Measurements from ENCODE around the gene SOHLH2.

The SOHLH2 gene

GRCh38 chr13:36214163-36214921 is at the start of gene SOHLH2:
Gene SOHLH2 (minus strand): TSS chr13:36214556. CDS start chr13:36214526, 30 bp downstream.
- TF ChIP-seq CTCF (IDR thresholded peaks at IDR 0.05; ENCODE audit: borderline replicate concordance, extremely low read depth, low read length, poor library complexity, severe bottlenecking) (no peak), EZH2 (IDR thresholded peaks at IDR 0.05; ENCODE audit: borderline replicate concordance, low read depth, low read length, severe bottlenecking) (no peak)
- Histone ChIP-seq H3K9ac (ENCODE audit: low read depth, low read length) (no peak within 1 kb of the TSS), H3K27ac (ENCODE audit: low read length) (no peak within 1 kb of the TSS), H2AFZ (ENCODE audit: low read depth, low read length) (no peak within 1 kb of the TSS), H3K36me3 (ENCODE audit: insufficient read depth, low read length) (no peaks in the 10 kb centered on the region), H3K4me2 (ENCODE audit: insufficient read depth, low read length) (no peak within 1 kb of the TSS), H4K20me1 (ENCODE audit: insufficient read depth, low read length) (no peaks in the 10 kb centered on the region), H3K9me3 (ENCODE audit: insufficient read depth, low read length, severe bottlenecking) (no peaks in the 10 kb centered on the region), H3K79me2 (ENCODE audit: insufficient read depth, low read length) (no peaks in the 10 kb centered on the region), H3K27me3 (ENCODE audit: insufficient read depth, low read length, poor library complexity) (no peaks in the 10 kb centered on the region), H3K4me1 (ENCODE audit: insufficient read depth, low read length) (no peaks in the 10 kb centered on the region), H3K4me3 (ENCODE audit: low read depth in 1 of 2, low read length in 2 of 2) (no peak within 1 kb of the TSS)
- ATAC-seq (ENCODE audit: insufficient read depth, low read depth), result no peak
- DNase-seq, result no peak

GRCh38 chr13:36261976-36262375 is 47.6 kb upstream of the SOHLH2 start:
- no peak for ATAC-seq (ENCODE audit: insufficient read depth, low read depth)
- no peak overlapping the region for H3K9ac ChIP-seq (ENCODE audit: low read depth, low read length)

GRCh38 chr13:36261011-36261410 is 46.7 kb upstream of the SOHLH2 start:
- DNase-seq, result no peak
- Histone ChIP-seq H3K36me3 (ENCODE audit: insufficient read depth, low read length) (no peaks in the 10 kb centered on the region), H3K4me3 (ENCODE audit: low read depth in 1 of 2, low read length in 2 of 2) (no peak overlapping the region), H3K79me2 (ENCODE audit: insufficient read depth, low read length) (no peaks in the 10 kb centered on the region), H2AFZ (ENCODE audit: low read depth, low read length) (no peak overlapping the region), H3K27me3 (ENCODE audit: insufficient read depth, low read length, poor library complexity) (no peaks in the 10 kb centered on the region), H3K4me1 (ENCODE audit: insufficient read depth, low read length) (no peaks in the 10 kb centered on the region), H3K27ac (ENCODE audit: low read length) (no peak overlapping the region), H3K4me2 (ENCODE audit: insufficient read depth, low read length) (no peak overlapping the region), H3K9me3 (ENCODE audit: insufficient read depth, low read length, severe bottlenecking) (no peaks in the 10 kb centered on the region), H3K9ac (ENCODE audit: low read depth, low read length) (no peak overlapping the region), H4K20me1 (ENCODE audit: insufficient read depth, low read length) (no peaks in the 10 kb centered on the region)
- TF ChIP-seq CTCF (IDR thresholded peaks at IDR 0.05; ENCODE audit: borderline replicate concordance, extremely low read depth, low read length, poor library complexity, severe bottlenecking), result no peak
- TF ChIP-seq EZH2 (IDR thresholded peaks at IDR 0.05; ENCODE audit: borderline replicate concordance, low read depth, low read length, severe bottlenecking), result no peak
- ATAC-seq (ENCODE audit: insufficient read depth, low read depth), result no peak

More at GRCh38 chr13:36261976-36262375, 47.6 kb upstream of the SOHLH2 start:
- no peak for DNase-seq
- H3K4me1 ChIP-seq (ENCODE audit: insufficient read depth, low read length), result no peaks in the 10 kb centered on the region
- TF ChIP-seq EZH2 (IDR thresholded peaks at IDR 0.05; ENCODE audit: borderline replicate concordance, low read depth, low read length, severe bottlenecking) (no peak), CTCF (IDR thresholded peaks at IDR 0.05; ENCODE audit: borderline replicate concordance, extremely low read depth, low read length, poor library complexity, severe bottlenecking) (no peak)
- no peaks in the 10 kb centered on the region for H4K20me1 ChIP-seq (ENCODE audit: insufficient read depth, low read length)
- no peak overlapping the region for H2AFZ ChIP-seq (ENCODE audit: low read depth, low read length)
- H3K79me2 ChIP-seq (ENCODE audit: insufficient read depth, low read length), result no peaks in the 10 kb centered on the region
- H3K9me3 ChIP-seq (ENCODE audit: insufficient read depth, low read length, severe bottlenecking), result no peaks in the 10 kb centered on the region
- no peaks in the 10 kb centered on the region for H3K36me3 ChIP-seq (ENCODE audit: insufficient read depth, low read length)
- no peak overlapping the region for H3K4me2 ChIP-seq (ENCODE audit: insufficient read depth, low read length)
- no peak overlapping the region for H3K27ac ChIP-seq (ENCODE audit: low read length)
- no peaks in the 10 kb centered on the region for H3K27me3 ChIP-seq (ENCODE audit: insufficient read depth, low read length, poor library complexity)
- no peak overlapping the region for H3K4me3 ChIP-seq (ENCODE audit: low read depth in 1 of 2, low read length in 2 of 2)

All from DND-41 (cell line).